ENCODE results near the gene ITPRID2.

DNA sequence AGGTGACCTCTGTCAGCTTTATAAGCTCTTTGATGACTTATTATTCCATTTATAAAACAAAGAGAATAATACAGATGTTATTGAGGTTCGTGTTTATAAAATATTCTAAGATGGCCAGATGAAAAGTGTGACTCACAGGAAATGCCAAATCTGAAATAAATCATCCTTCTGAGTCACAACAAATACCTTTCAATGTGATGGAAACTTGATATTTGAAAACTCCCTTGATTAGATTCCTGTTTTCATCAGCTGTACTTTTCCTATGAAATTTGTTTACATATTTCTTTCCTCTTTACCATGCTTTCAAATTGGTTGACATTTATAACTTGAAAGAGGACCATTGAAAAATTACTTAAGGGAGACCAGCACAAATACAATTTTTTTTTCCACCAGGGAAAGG is 63.5 kb downstream of the ITPRID2 start:
- TF ChIP-seq, protein P1, sequence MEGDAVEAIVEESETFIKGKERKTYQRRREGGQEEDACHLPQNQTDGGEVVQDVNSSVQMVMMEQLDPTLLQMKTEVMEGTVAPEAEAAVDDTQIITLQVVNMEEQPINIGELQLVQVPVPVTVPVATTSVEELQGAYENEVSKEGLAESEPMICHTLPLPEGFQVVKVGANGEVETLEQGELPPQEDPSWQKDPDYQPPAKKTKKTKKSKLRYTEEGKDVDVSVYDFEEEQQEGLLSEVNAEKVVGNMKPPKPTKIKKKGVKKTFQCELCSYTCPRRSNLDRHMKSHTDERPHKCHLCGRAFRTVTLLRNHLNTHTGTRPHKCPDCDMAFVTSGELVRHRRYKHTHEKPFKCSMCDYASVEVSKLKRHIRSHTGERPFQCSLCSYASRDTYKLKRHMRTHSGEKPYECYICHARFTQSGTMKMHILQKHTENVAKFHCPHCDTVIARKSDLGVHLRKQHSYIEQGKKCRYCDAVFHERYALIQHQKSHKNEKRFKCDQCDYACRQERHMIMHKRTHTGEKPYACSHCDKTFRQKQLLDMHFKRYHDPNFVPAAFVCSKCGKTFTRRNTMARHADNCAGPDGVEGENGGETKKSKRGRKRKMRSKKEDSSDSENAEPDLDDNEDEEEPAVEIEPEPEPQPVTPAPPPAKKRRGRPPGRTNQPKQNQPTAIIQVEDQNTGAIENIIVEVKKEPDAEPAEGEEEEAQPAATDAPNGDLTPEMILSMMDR (IDR thresholded peaks at IDR 0.05) = no peak
- no peak for TF ChIP-seq ZFX (IDR thresholded peaks at IDR 0.05; ENCODE audit: borderline replicate concordance)

Data from 22Rv1 (cell line).